ENCODE measurements around the gene SMYD3. TPM values are rescaled to one million over a fixed set of nuclear protein-coding genes. Genes with fewer than 3 reads are reported as not detected.

SMYD3 gene
- total RNA-seq, 1 experiment from 2014 or later: 25.5 TPM

DNA sequence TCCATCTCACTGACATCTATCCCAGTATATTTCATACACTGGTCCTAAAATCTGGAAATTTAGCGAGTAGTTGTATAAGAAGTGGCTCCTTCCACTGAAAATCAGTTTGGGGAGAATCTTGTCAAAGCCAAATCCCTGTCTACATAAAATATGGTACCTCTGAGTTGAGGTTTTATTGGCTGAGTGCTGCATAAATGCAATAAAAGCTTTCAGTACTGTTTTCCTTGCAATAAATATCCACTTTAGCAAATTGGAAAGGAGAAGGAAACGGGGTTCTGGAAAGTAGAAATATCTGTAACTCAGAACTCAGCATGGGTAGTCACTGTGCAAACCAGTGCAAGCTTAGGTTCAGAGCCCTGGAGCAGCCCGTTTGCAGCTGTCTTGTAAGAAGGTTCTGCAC is 580.2 kb downstream of the SMYD3 start:
- Histone ChIP-seq H2AK5ac (ENCODE audit: insufficient read length, low read length) (no peak overlapping the region), H3K79me2 (ENCODE audit: insufficient read depth, low read length) (no peaks in the 10 kb centered on the region), H3K14ac (ENCODE audit: insufficient read depth, low read length) (no peak overlapping the region), H3K27ac (ENCODE audit: insufficient read length, low read depth, low read length) (no peak overlapping the region), H3T11ph (ENCODE audit: low read length) (no peak overlapping the region), H3K9ac (ENCODE audit: extremely low read depth, insufficient read length, low read length) (no peak overlapping the region), H3K56ac (ENCODE audit: insufficient read length, low read depth, low read length) (no peak overlapping the region), H3K9me3 (ENCODE audit: control insufficient read depth, low read depth, low read length) (no peaks in the 10 kb centered on the region), H2AFZ (ENCODE audit: low read length) (no peak overlapping the region), H4K91ac (ENCODE audit: insufficient read length, low read depth, low read length) (no peak overlapping the region), H3K4me2 (ENCODE audit: insufficient read depth, insufficient read length, low read length) (no peak overlapping the region), H2BK5ac (ENCODE audit: insufficient read length, low read length) (no peak overlapping the region), H3K23ac (ENCODE audit: insufficient read length, low read depth, low read length) (no peak overlapping the region), H3K23me2 (ENCODE audit: insufficient read length, low read depth, low read length, poor library complexity, severe bottlenecking) (no peaks in the 10 kb centered on the region), H2BK12ac (ENCODE audit: insufficient read length, low read depth, low read length) (no peak overlapping the region), H3K4me1 (ENCODE audit: insufficient read depth, low read length) (no peaks in the 10 kb centered on the region), H3K18ac (ENCODE audit: insufficient read length, low read depth, low read length) (no peak overlapping the region), H2BK20ac (ENCODE audit: low read depth, low read length, poor library complexity, severe bottlenecking) (no peak overlapping the region), H2BK15ac (ENCODE audit: low read depth, low read length) (no peak overlapping the region), H2BK120ac (ENCODE audit: low read depth, low read length, poor library complexity, severe bottlenecking) (no peak overlapping the region), H4K20me1 (ENCODE audit: control insufficient read depth, insufficient read depth, insufficient read length) (no peaks in the 10 kb centered on the region), H4K5ac (ENCODE audit: insufficient read length, low read depth, low read length) (no peak overlapping the region), H3K4ac (ENCODE audit: low read depth, low read length) (no peak overlapping the region), H3K27me3 (ENCODE audit: insufficient read depth, low read length) (no peaks in the 10 kb centered on the region), H3K79me1 (ENCODE audit: insufficient read depth, low read depth, low read length, poor library complexity, severe bottlenecking) (no peaks in the 10 kb centered on the region), H4K8ac (replicated peaks; ENCODE audit: insufficient read length, low read depth, low read length) (no peak overlapping the region)
- H3K27ac Mint-ChIP-seq: no peak overlapping the region
- WGBS (ENCODE audit: extremely low coverage, insufficient read length, low lambda C conversion rate): no CpG with 5 or more reads among the region's 3 CpGs
- H3K4me3 Mint-ChIP-seq: no peak overlapping the region
- H3K4me1 Mint-ChIP-seq: 0 out of 4 replicates have a peak, but pooled peaks cover 0 to 2% of the 10 kb centered on the region in 2 experiments
- H3K27me3 Mint-ChIP-seq (ENCODE audit: low read depth): no peaks in the 10 kb centered on the region
- no peaks in the 10 kb centered on the region for H3K9me3 Mint-ChIP-seq
- H3K36me3 Mint-ChIP-seq (ENCODE audit: insufficient read depth in 1 of 3, low read depth in 3 of 3): no peaks in the 10 kb centered on the region
- TF ChIP-seq, protein P1, sequence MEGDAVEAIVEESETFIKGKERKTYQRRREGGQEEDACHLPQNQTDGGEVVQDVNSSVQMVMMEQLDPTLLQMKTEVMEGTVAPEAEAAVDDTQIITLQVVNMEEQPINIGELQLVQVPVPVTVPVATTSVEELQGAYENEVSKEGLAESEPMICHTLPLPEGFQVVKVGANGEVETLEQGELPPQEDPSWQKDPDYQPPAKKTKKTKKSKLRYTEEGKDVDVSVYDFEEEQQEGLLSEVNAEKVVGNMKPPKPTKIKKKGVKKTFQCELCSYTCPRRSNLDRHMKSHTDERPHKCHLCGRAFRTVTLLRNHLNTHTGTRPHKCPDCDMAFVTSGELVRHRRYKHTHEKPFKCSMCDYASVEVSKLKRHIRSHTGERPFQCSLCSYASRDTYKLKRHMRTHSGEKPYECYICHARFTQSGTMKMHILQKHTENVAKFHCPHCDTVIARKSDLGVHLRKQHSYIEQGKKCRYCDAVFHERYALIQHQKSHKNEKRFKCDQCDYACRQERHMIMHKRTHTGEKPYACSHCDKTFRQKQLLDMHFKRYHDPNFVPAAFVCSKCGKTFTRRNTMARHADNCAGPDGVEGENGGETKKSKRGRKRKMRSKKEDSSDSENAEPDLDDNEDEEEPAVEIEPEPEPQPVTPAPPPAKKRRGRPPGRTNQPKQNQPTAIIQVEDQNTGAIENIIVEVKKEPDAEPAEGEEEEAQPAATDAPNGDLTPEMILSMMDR (conservative IDR thresholded peaks at IDR 0.05): no peak
- DNase-seq: no peak

All from H9 (cell line).